Testis (tissue), 3 donors: ENCODE data around the gene STK33. TPM values are rescaled to one million over a fixed set of nuclear protein-coding genes. Genes with fewer than 3 reads are reported as not detected.

Experiments
- DNase-seq: peaks from one replicate; pipeline ENCODE4 v3.0.0-alpha.2; 2019
- H3K27ac ChIP-seq, 2 donors: fragments of 200-600 bp; sonication (generic); one replicate each; pipeline ENCODE4 v1.5.1; 2019
- H3K27me3 ChIP-seq: fragments of 200-600 bp; sonication (generic); one replicate; pipeline ENCODE4 v1.5.1; 2019
- H3K36me3 ChIP-seq: fragments of 200-600 bp; sonication (generic); one replicate; pipeline ENCODE4 v1.5.1; 2017; ENCODE audit warnings: low read depth; ENCODE audit errors: missing control alignments
- H3K4me1 ChIP-seq: fragments of 200-600 bp; sonication (generic); one replicate; pipeline ENCODE4 v1.5.1; 2019
- H3K4me3 ChIP-seq, 2 donors: fragments of 200-600 bp; sonication (generic); one replicate each; pipeline ENCODE4 v1.5.1; 2017 to 2019
- H3K9me3 ChIP-seq: fragments of 200-600 bp; sonication (generic); one replicate; pipeline ENCODE4 v1.5.1; 2017
- CTCF ChIP-seq, 3 experiments: fragments of 450-650 bp in 2 of 3; fragments of 200-600 bp in 1 of 3; sonication (generic) in 1 of 3; IDR thresholded peaks; one replicate each; pipeline ENCODE4 v1.5.1; 2016 to 2019; ENCODE audit warnings: antibody characterized with exemption in 3 of 3, mild to moderate bottlenecking in 2 of 3, moderate library complexity in 1 of 3
- POLR2A ChIP-seq: fragments of 450-650 bp; IDR thresholded peaks from one replicate; pipeline ENCODE4 v1.6.1; 2017; ENCODE audit warnings: antibody characterized with exemption, mild to moderate bottlenecking, moderate library complexity
- WGBS, 2 donors: methylation state at CpG; one replicate each; pipeline ENCODE4 v1.1.5; 2018; 5-methylcytosine and 5-hydroxymethylcytosine counted together
- intact Hi-C: fragments of 100-400 bp; cut with DNase I; formaldehyde crosslinking; loops from one replicate; pipeline ENCODE4 v1.15.1; 2023; ENCODE audit warnings: low total_unique reads
- polyA plus RNA-seq: library from polyadenylated mRNA; stranded (reverse); fragments of 350-450 nt; fragmentation: Illumina TruSeq; extraction: RNeasy Lipid Tissue Mini Kit (QIAGEN cat#74804); gene quantifications from one replicate; pipeline ENCODE4 v1.2.3, GENCODE V29; 2014; ENCODE audit warnings: low read depth, low replicate concordance; ENCODE audit not compliant: insufficient read depth
- total RNA-seq, 2 donors: library from RNA; depleted of rRNA; stranded (reverse); fragments of >200 nt; gene quantifications; one replicate each; pipeline ENCODE4 v1.2.3, GENCODE V29; 2016

STK33 gene
- total and polyA plus RNA-seq, 3 donors from 2014 or later, result 36.6 to 101 (median 49.9) TPM

- Histone ChIP-seq H3K4me3 (no peak overlapping the region), H3K4me1 (peaks cover 7% of the 10 kb centered on the region), H3K9me3 (no peaks in the 10 kb centered on the region), H3K36me3 (no peaks in the 10 kb centered on the region), H3K27ac (no peak overlapping the region), H3K27me3 (no peaks in the 10 kb centered on the region)
- no peak for TF ChIP-seq CTCF (IDR thresholded peaks at IDR 0.05)
- TF ChIP-seq POLR2A, result no peak
- 94 to 100% methylated on average over 1 of the region's 1 CpG for WGBS, 2 donors
- intact Hi-C loops, result no loop called here
- DNase-seq, result no peak
Measured at GRCh38 chr11:8586184-8586583, 7.8 kb downstream of the STK33 start.

- Histone ChIP-seq H3K9me3 (no peaks in the 10 kb centered on the region), H3K27ac (no peak overlapping the region), H3K4me3 (no peak overlapping the region), H3K4me1 (peaks cover 7% of the 10 kb centered on the region), H3K27me3 (no peaks in the 10 kb centered on the region), H3K36me3 (no peaks in the 10 kb centered on the region)
- TF ChIP-seq CTCF (IDR thresholded peaks at IDR 0.05) (no peak), POLR2A (no peak)
- no peak for DNase-seq
- intact Hi-C loops, result no loop called here
- 51 to 69% methylated on average over 2 of the region's 2 CpGs for WGBS, 2 donors
Measured at GRCh38 chr11:8584511-8584910, 9.5 kb downstream of the STK33 start.

GRCh38 chr11:8584082-8584481, 9.9 kb downstream of the STK33 start:
- WGBS, 2 donors, result 53 to 58% methylated on average over 1 of the region's 1 CpG
- no peak overlapping the region for H3K27ac ChIP-seq

GRCh38 chr11:8581300-8581699, 12.7 kb downstream of the STK33 start:
- WGBS, 2 donors, result 84 to 94% methylated on average over 3 of the region's 3 CpGs

More at GRCh38 chr11:8584082-8584481, 9.9 kb downstream of the STK33 start:
- Histone ChIP-seq H3K9me3 (no peaks in the 10 kb centered on the region), H3K36me3 (no peaks in the 10 kb centered on the region), H3K4me3 (no peak overlapping the region), H3K27me3 (no peaks in the 10 kb centered on the region), H3K4me1 (peaks cover 7% of the 10 kb centered on the region)
- TF ChIP-seq POLR2A, result no peak
- TF ChIP-seq CTCF (IDR thresholded peaks at IDR 0.05), result no peak
- intact Hi-C loops, result no loop called here
- DNase-seq, result no peak

More at GRCh38 chr11:8581300-8581699, 12.7 kb downstream of the STK33 start:
- Histone ChIP-seq H3K36me3 (no peaks in the 10 kb centered on the region), H3K27me3 (no peaks in the 10 kb centered on the region), H3K27ac (no peak overlapping the region), H3K4me3 (no peak overlapping the region), H3K4me1 (peaks cover 7% of the 10 kb centered on the region), H3K9me3 (no peaks in the 10 kb centered on the region)
- intact Hi-C loops, result no loop called here
- no peak for TF ChIP-seq POLR2A
- no peak for TF ChIP-seq CTCF (IDR thresholded peaks at IDR 0.05)
- DNase-seq, result no peak
